ENCODE results near the gene ENO2. TPM values are rescaled to one million over a fixed set of nuclear protein-coding genes. Genes with fewer than 3 reads are reported as not detected.

The ENO2 gene
- total and polyA plus RNA-seq, 2 experiments from 2014 or later, result 43.5 to 53.5 TPM

DNA sequence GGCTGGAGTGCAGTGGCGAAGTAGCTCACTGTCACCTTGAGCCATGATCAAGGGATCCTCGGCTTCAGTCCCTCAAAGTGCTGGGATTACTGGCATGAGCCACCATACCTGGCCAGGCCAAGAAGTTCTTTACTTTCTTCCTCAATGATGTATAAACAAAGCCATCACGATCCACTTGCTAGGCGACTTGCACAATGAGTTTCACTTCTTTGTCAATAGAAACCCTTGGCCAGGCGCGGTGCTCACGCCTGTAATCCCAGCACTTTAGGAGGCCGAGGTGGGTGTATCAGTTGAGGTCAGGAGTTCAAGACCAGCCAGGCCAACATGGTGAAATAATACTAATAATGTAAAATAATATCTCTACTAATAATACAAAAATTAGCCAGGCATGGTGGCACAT lies 26.9 kb upstream of the ENO2 start:
- H3K27ac ChIP-seq (ENCODE audit: low read depth), result peak overlapping the region; percentile 98
- peaks cover 37% of the 10 kb centered on the region for H3F3A ChIP-seq (replicated peaks; ENCODE audit: low read depth)
- no peaks in the 10 kb centered on the region for H4K20me1 ChIP-seq (replicated peaks; ENCODE audit: insufficient read depth)
- no peaks in the 10 kb centered on the region for H3K36me3 ChIP-seq (ENCODE audit: insufficient read depth)
- Mint-ChIP-seq H3K27me3 (ENCODE audit: insufficient read depth, low read depth, poor library complexity) (peaks cover 18% of the 10 kb centered on the region), H3K36me3 (ENCODE audit: low read depth) (0 out of 3 replicates have a peak, but pooled peaks cover 4% of the 10 kb centered on the region), H3K4me3 (no peak overlapping the region), H3K27ac (no peak overlapping the region), H3K9me3 (no peaks in the 10 kb centered on the region; the same call in 1 of the 3 replicates), H3K4me1 (peaks cover 33% of the 10 kb centered on the region)
- H3K79me2 ChIP-seq (replicated peaks; ENCODE audit: insufficient read depth), result no peaks in the 10 kb centered on the region
- H3K9me2 ChIP-seq (ENCODE audit: insufficient read depth), result no peaks in the 10 kb centered on the region
- DNase-seq (ENCODE audit: low spot score), result no peak
- no peak for TF ChIP-seq JUNB (IDR thresholded peaks at IDR 0.05; ENCODE audit: unreplicated experiment)
- no peak for TF ChIP-seq CREB1 (CRISPR knock-in tag; IDR thresholded peaks at IDR 0.05; ENCODE audit: low read depth)
- TF ChIP-seq, protein P1, sequence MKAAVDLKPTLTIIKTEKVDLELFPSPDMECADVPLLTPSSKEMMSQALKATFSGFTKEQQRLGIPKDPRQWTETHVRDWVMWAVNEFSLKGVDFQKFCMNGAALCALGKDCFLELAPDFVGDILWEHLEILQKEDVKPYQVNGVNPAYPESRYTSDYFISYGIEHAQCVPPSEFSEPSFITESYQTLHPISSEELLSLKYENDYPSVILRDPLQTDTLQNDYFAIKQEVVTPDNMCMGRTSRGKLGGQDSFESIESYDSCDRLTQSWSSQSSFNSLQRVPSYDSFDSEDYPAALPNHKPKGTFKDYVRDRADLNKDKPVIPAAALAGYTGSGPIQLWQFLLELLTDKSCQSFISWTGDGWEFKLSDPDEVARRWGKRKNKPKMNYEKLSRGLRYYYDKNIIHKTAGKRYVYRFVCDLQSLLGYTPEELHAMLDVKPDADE (IDR thresholded peaks at IDR 0.05), result no peak
- no peak for TF ChIP-seq EZH2phosphoT487 (IDR thresholded peaks at IDR 0.05; ENCODE audit: unreplicated experiment)
- TF ChIP-seq STAT1 (IDR thresholded peaks at IDR 0.05; ENCODE audit: unreplicated experiment), result no peak
- TF ChIP-seq, protein P2, sequence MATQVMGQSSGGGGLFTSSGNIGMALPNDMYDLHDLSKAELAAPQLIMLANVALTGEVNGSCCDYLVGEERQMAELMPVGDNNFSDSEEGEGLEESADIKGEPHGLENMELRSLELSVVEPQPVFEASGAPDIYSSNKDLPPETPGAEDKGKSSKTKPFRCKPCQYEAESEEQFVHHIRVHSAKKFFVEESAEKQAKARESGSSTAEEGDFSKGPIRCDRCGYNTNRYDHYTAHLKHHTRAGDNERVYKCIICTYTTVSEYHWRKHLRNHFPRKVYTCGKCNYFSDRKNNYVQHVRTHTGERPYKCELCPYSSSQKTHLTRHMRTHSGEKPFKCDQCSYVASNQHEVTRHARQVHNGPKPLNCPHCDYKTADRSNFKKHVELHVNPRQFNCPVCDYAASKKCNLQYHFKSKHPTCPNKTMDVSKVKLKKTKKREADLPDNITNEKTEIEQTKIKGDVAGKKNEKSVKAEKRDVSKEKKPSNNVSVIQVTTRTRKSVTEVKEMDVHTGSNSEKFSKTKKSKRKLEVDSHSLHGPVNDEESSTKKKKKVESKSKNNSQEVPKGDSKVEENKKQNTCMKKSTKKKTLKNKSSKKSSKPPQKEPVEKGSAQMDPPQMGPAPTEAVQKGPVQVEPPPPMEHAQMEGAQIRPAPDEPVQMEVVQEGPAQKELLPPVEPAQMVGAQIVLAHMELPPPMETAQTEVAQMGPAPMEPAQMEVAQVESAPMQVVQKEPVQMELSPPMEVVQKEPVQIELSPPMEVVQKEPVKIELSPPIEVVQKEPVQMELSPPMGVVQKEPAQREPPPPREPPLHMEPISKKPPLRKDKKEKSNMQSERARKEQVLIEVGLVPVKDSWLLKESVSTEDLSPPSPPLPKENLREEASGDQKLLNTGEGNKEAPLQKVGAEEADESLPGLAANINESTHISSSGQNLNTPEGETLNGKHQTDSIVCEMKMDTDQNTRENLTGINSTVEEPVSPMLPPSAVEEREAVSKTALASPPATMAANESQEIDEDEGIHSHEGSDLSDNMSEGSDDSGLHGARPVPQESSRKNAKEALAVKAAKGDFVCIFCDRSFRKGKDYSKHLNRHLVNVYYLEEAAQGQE (IDR thresholded peaks at IDR 0.05; ENCODE audit: unreplicated experiment), result no peak
- TF ChIP-seq POLR2AphosphoS5 (IDR thresholded peaks at IDR 0.05; ENCODE audit: low read depth), result no peak
- no peak for TF ChIP-seq ZNF114 (CRISPR knock-in tag; IDR thresholded peaks at IDR 0.05)
- TF ChIP-seq ZNF331 (CRISPR knock-in tag; IDR thresholded peaks at IDR 0.05; ENCODE audit: low read depth), result no peak
- no peak for TF ChIP-seq EZH2 (IDR thresholded peaks at IDR 0.05; ENCODE audit: low read depth, unreplicated experiment)
- TF ChIP-seq NANOG (IDR thresholded peaks at IDR 0.05; ENCODE audit: borderline replicate concordance), result no peak
- TF ChIP-seq, protein P3, sequence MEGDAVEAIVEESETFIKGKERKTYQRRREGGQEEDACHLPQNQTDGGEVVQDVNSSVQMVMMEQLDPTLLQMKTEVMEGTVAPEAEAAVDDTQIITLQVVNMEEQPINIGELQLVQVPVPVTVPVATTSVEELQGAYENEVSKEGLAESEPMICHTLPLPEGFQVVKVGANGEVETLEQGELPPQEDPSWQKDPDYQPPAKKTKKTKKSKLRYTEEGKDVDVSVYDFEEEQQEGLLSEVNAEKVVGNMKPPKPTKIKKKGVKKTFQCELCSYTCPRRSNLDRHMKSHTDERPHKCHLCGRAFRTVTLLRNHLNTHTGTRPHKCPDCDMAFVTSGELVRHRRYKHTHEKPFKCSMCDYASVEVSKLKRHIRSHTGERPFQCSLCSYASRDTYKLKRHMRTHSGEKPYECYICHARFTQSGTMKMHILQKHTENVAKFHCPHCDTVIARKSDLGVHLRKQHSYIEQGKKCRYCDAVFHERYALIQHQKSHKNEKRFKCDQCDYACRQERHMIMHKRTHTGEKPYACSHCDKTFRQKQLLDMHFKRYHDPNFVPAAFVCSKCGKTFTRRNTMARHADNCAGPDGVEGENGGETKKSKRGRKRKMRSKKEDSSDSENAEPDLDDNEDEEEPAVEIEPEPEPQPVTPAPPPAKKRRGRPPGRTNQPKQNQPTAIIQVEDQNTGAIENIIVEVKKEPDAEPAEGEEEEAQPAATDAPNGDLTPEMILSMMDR (conservative IDR thresholded peaks at IDR 0.05; ENCODE audit: low read depth in 2 of 2), result no peak
- TF ChIP-seq, protein P4, sequence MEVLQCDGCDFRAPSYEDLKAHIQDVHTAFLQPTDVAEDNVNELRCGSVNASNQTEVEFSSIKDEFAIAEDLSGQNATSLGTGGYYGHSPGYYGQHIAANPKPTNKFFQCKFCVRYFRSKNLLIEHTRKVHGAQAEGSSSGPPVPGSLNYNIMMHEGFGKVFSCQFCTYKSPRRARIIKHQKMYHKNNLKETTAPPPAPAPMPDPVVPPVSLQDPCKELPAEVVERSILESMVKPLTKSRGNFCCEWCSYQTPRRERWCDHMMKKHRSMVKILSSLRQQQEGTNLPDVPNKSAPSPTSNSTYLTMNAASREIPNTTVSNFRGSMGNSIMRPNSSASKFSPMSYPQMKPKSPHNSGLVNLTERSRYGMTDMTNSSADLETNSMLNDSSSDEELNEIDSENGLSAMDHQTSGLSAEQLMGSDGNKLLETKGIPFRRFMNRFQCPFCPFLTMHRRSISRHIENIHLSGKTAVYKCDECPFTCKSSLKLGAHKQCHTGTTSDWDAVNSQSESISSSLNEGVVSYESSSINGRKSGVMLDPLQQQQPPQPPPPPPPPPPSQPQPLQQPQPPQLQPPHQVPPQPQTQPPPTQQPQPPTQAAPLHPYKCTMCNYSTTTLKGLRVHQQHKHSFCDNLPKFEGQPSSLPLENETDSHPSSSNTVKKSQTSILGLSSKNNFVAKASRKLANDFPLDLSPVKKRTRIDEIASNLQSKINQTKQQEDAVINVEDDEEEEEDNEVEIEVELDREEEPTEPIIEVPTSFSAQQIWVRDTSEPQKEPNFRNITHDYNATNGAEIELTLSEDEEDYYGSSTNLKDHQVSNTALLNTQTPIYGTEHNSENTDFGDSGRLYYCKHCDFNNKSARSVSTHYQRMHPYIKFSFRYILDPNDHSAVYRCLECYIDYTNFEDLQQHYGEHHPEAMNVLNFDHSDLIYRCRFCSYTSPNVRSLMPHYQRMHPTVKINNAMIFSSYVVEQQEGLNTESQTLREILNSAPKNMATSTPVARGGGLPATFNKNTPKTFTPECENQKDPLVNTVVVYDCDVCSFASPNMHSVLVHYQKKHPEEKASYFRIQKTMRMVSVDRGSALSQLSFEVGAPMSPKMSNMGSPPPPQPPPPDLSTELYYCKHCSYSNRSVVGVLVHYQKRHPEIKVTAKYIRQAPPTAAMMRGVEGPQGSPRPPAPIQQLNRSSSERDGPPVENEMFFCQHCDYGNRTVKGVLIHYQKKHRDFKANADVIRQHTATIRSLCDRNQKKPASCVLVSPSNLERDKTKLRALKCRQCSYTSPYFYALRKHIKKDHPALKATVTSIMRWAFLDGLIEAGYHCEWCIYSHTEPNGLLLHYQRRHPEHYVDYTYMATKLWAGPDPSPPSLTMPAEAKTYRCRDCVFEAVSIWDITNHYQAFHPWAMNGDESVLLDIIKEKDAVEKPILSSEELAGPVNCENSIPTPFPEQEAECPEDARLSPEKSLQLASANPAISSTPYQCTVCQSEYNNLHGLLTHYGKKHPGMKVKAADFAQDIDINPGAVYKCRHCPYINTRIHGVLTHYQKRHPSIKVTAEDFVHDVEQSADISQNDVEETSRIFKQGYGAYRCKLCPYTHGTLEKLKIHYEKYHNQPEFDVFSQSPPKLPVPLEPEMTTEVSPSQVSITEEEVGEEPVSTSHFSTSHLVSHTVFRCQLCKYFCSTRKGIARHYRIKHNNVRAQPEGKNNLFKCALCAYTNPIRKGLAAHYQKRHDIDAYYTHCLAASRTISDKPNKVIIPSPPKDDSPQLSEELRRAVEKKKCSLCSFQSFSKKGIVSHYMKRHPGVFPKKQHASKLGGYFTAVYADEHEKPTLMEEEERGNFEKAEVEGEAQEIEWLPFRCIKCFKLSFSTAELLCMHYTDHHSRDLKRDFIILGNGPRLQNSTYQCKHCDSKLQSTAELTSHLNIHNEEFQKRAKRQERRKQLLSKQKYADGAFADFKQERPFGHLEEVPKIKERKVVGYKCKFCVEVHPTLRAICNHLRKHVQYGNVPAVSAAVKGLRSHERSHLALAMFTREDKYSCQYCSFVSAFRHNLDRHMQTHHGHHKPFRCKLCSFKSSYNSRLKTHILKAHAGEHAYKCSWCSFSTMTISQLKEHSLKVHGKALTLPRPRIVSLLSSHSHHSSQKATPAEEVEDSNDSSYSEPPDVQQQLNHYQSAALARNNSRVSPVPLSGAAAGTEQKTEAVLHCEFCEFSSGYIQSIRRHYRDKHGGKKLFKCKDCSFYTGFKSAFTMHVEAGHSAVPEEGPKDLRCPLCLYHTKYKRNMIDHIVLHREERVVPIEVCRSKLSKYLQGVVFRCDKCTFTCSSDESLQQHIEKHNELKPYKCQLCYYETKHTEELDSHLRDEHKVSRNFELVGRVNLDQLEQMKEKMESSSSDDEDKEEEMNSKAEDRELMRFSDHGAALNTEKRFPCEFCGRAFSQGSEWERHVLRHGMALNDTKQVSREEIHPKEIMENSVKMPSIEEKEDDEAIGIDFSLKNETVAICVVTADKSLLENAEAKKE (CRISPR knock-in tag; IDR thresholded peaks at IDR 0.05), result no peak
- 0 out of 2 replicates have a peak overlapping the region, but pooled peaks have one; percentile 15 for H3K4me2 ChIP-seq
- peaks cover 45% of the 10 kb centered on the region for H3K4me1 ChIP-seq (ENCODE audit: insufficient read depth)
- H3K4me3 ChIP-seq, result no peak overlapping the region
- no peak for ATAC-seq
- no peaks in the 10 kb centered on the region for H3K27me3 ChIP-seq (ENCODE audit: insufficient read depth)
- no peak overlapping the region for H2AFZ ChIP-seq

Data from GM23338 (cell line).